ENCODE measurements around the gene EXT2.

DNA sequence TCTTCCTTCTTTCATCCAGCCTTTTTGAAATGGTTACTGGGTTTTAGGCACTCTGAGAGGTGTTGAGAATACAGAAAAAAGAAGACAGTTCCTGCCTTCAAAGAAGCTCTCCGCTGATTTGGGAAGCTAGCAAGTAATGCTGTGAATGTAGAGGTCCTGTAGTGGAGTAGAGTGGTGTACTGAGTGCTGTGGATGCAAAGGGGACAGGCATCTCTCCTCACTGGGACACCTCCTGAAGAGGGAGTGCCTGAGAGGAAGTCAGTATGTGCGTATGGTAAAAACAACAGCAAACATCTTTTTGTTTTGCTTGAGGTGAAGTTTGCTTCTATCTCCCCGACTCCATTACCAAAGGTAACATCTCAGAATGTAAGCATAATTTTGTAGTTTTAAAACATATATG is 77.5 kb downstream of the EXT2 start:
- TF ChIP-seq, protein P1, sequence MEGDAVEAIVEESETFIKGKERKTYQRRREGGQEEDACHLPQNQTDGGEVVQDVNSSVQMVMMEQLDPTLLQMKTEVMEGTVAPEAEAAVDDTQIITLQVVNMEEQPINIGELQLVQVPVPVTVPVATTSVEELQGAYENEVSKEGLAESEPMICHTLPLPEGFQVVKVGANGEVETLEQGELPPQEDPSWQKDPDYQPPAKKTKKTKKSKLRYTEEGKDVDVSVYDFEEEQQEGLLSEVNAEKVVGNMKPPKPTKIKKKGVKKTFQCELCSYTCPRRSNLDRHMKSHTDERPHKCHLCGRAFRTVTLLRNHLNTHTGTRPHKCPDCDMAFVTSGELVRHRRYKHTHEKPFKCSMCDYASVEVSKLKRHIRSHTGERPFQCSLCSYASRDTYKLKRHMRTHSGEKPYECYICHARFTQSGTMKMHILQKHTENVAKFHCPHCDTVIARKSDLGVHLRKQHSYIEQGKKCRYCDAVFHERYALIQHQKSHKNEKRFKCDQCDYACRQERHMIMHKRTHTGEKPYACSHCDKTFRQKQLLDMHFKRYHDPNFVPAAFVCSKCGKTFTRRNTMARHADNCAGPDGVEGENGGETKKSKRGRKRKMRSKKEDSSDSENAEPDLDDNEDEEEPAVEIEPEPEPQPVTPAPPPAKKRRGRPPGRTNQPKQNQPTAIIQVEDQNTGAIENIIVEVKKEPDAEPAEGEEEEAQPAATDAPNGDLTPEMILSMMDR (IDR thresholded peaks at IDR 0.05): no peak
- no peak for TF ChIP-seq EP300 (IDR thresholded peaks at IDR 0.05)
